Amniotic epithelial cell (primary cell): ENCODE measurements around the gene PFKL.

ENCODE experiments used
- DNase-seq: peaks from one replicate; pipeline ENCODE4 v3.0.0-alpha.2; 2010; ENCODE audit warnings: low read depth

PFKL gene

DNA sequence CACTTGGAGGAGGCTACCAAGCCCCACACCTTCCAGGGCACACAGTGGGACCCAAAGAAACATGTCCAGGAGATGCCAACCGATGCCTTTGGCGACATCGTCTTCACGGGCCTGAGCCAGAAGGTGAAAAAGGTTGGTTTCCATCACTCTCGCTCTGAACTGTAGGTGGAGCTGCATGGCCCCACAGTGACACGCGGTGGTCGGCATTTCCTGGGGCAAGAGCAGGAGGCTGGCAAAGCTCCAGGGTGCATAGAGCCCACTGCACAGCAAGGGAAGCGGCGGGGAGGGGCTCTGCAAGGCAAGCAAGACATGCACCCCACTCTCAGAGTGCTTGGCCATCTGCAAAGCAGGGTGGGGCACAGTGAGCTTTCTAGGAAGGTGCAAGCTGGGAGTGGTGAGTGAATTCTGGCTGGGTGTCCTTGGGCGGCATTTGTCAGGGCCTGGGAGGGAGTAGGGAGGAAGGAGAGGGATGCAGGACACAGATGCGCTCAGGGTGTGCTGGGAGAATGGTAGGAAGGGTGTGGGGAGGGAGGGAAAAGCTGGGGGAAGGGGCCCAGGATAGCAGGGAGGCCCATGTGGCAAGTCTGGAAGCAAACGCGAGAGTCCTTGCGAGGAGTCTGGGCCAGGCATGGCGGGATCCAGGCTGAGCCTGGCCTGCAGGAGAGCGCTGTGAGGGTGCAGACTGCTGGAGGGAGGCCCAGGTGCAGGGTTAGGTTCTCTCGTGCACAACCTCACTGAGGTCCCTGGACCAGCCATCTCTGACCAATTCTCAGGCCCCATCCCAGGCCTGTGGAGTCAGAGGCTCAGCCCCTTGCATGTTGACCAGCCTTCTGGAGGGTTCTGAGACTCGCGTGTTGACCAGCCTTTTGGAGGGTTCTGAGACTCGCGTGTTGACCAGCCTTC is 64.5 kb downstream of the PFKL start:
- DNase-seq, result no peak

DNA sequence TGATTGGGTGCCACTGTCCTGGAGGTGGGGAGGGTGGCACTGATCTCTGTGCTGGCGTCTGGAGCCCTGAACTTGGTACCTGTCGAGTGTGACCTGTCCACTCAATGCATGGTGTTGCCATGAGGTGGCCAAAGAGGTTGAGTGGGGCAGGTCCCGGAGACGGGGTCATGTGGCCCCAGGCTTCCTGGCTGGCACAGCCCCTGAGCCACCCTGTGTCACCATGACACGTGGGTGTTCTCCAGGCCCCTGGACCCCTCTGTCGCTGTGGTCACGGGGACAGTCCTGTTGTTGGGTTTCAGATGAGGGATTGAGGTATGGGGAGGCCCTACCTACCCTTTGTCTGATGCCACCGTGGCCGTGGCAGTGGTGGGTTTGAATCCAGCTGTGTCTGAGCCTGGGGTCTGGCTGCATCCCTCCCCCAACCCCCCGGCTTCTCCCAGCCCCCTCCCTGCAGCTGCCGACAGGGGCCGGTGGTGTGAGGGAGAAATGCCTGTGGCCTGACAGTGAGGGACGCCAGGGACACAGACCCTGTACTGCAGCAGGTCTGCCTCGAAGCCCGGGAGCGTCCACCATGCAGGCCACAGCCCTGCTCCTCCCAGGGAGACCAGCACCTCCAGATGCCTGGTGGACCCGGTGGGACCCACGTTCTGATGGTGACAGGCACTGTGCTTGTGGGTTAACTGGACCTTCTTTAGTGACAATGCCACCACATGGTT is 65.6 kb downstream of the PFKL start:
- no peak for DNase-seq

DNA sequence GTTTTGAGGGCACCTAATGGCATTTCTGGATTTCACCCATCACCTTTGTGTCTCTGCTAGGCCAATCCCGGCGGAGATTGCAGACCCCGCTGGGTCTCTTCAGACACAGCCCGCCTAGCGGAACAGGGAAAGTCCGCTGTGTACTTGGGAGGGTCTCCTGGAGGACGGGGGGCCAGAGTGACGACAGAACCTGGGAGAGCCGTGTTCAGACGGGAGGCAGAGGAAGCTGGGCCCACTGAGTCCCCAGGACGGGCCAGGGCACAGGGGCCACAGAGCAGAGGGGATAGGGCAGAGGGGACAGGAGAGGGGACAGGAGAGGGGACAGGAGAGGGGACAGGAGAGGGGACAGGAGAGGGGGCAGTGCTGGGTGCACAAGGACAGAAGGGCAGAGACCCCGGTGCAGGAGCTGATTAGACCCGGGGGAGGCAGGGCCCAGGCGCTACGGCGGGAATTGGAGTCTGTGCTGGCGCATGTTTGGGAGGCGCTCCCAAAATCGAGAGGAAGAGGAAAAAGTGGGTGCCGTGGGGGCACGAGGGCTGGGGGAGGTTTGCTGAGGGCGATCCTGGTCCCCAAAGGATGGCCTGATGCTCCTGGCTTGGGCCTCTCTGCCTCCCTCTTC is 66.2 kb downstream of the PFKL start:
- no peak for DNase-seq

DNA sequence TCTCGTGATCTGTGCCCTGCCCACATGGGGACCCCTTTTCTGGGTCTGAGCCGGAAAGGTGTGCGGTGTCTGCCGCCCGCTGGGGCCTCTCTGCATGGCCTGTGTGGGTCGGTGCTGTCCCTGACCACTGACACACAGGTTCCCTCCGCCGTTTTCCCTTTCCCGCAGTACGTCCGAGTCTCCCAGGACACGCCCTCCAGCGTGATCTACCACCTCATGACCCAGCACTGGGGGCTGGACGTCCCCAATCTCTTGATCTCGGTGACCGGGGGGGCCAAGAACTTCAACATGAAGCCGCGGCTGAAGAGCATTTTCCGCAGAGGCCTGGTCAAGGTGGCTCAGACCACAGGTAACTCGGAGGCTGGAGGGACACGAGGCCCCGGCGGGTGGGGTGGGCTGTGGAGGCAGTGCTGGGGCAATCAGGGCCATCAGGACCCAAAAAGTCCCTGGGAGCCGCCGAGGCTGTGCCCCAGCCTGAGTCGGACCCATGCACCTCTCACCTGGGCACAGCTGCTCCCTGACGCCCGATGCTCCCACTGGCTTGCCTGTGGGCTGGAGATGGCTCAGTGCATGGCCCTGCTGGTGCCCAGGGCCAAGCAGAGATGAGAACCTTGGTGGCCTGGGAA is 66.8 kb downstream of the PFKL start:
- DNase-seq, result no peak

DNA sequence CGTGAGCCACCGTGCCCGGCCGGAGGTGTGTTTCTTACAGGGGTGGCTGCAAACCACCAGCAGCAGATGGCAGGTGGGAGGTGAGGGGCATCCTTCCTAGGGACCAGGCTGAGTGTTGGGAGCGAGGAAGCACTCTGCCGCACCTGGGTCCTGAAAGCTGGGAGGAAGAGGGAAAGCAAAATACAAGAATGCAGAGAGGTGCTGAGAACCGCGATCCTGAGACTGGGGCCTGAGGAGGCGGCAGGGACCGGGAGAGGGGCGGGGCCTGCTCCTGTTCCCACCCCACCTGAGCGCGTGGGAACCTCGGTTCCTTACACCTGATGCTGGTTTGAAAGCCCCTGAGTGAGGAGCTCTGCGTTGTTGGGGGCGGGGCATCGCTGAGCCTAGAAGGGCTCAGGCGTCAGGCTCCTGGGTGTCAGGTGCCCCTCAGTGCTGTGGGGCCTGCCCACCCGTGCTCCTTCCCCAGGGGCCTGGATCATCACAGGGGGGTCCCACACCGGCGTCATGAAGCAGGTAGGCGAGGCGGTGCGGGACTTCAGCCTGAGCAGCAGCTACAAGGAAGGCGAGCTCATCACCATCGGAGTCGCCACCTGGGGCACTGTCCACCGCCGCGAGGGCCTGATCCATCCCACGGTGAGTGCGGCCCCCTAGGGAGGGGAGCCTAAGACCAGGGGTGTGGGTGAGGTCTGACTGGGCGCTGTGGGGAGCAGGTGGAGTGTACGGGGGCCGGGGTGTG is 69.0 kb downstream of the PFKL start:
- no peak for DNase-seq

DNA sequence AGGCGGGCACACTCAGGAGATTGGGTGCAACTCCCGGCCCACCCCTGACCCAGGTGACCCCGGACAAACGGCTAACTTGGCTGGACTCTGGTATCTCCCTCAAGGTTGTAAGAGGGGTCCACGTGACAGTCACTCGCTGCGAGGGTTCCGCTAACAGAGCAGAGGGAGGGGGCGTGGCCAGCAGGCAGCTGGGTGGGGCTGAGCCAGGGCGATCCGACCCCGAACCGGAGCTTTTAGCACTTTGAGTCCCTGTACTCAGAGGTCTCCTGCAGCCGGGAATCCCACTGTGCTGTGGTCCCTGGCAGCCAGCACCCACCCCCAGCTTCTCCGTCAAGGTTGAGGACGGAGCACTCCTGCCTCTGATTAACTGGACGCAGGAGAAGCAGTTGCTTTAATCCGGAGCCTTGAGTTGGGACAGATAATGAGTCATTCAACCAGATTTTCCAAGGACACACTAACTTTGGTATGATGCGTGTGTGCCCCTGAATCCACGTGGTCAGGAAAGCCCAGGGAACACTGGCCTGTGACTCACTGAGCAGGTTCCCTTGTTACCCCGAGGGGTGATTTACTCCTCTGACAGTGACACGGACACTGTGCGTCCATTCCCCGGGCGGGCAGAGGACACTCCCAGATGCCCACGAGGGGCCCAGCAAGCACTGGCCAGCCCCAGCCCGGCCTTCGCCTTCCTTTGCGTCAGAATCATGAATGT is 70.3 kb downstream of the PFKL start:
- DNase-seq, result peak; percentile 61

DNA sequence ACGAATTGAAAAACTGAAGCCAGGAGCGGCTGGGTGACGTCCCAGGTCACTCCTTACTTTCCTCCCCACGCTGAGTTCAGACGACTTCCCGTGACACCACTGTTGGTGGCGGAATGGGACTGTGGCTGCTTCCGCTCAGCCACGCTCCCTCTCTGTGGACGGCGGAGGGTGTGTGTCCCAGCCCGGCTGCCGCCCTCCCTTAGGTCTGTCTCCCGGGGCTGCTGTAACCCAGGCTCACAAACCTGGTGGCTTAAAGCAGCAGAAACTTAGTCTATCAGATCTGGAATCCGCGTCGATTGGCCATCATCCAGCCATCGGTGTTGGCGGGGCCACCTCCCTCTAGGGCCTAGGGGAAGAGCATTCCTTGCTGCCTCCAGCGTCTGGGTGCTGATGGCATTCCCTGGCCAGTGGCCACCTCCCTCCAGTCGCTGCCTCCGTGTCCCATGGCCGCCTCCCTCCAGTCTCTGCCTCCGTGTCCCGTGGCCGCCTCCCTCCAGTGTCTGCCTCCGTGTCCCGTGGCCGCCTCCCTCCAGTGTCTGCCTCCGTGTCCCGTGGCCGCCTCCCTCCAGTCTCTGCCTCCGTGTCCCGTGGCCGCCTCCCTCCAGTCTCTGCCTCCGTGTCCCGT is 71.0 kb downstream of the PFKL start:
- DNase-seq, result no peak

DNA sequence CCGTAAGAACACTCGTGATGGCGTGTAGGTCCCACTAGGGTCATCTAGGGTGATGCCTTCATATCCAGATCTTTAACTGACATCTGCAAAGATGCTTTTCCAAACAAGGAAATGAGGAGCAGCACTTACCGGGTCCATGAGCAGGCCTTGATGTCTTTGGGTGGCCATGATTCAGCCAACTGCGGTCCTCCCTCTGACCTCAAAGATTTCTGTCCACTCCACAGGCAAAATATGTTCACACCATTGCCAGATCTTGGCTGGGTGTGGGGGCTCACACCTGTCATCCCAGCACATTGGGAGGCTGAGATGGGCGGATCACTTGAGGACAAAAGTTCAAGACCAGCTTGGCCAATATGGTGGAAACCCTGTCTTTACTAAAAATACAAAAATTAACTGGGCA is 71.7 kb downstream of the PFKL start:
- no peak for DNase-seq

DNA sequence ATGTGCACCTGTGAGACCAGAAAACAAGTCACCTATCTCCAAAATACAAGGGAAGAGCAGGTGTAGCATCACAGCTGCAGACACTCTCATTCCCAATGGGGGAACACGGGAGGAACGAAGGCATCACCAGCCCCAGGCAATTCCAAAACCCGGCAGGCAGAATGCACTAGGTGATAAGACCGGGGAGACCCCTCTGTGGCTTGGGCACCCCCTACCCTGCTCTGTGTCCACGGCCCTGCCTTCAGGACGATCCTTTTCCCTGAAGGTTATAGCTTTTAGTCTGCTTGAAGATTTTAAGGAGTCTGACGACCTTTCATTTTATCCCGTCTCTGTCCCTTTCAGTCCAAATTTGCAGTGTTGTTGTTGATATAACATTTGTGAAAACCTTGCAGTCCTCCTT is 72.8 kb downstream of the PFKL start:
- no peak for DNase-seq

DNA sequence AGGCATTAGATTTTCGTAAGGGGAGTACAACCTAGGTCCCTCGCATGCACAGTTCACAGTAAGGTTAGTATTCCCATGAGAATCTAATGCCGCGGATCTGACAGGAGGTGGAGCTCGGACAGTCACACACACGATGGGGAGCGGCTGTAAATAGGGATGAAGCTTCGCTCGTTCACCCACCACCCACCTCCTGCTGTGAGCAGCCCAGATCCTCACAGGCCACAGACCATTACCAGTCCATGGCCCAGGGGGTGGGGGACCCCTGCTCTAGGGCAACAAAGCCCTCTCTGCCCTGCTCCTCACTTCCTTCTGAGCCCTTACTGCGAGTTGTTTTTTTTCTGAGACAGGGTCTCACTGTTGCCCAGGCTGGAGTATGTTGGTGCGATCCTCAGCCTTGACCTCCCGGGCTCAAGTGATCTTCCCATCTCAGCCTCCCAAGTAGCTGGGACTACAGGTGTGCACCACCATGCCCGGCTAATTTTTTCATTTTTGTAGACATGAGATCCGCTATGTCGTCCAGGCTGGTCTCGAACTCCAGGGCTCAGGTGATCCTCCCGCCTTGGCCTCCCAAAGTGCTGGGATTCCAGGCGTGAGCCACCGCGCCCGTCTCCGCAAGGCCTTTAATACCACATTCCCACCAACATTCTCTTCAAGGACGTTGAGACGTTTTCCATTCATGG is 74.9 kb downstream of the PFKL start:
- DNase-seq, result no peak

DNA sequence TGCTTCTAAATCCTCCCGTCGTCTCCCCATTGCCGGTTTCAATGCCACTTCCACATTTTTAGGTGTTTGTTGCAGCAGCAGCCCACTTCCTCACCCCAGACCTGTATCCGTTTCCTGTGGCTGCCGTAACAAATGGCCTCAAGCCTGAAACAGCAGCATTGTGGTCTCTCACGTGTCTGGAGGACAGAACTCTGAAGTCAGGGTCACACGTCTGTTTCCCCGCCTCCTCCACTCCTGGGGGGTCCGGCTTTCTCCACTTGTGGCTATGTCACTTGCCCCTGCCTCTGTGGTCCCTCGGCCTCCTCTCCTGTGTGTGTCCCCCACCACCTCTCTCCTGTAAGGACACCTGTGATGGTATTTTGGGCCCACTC is 75.4 kb downstream of the PFKL start:
- no peak for DNase-seq

DNA sequence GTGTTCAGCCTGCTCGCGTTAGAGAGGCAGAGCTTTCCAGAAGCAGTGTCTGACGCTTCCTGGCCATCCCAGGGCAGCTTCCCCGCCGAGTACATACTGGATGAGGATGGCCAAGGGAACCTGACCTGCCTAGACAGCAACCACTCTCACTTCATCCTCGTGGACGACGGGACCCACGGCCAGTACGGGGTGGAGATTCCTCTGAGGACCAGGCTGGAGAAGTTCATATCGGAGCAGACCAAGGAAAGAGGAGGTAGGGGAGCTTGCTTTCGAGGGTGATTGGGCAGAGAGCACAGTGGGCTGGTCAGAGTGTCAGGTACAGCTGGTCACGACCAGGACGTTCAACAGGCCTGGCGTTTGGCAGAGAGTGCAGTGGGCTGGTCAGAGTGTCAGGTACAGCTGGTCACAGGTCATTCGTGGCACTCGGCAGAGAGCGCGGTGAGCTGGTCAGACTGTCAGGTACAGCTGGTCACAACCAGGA is 75.9 kb downstream of the PFKL start:
- DNase-seq, result no peak

DNA sequence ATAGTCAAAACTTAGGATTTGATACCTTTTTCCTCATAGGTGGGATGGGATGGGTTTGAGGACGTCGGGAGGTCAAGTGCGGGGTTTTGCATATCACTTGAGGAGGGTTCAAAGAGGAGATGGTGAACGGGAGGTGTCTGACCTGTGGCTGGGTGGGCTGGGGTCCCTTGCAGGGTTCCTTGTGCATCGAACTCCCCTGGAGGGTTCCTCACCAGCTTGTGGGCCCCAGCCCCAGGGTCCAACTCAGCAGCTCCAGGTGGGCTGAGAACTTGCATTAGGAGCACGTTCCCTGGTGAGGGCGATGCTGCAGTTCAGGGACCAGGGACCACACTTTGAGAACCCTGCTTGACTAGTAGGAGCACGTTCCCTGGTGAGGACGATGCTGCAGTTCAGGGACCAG is 76.8 kb downstream of the PFKL start:
- DNase-seq, result no peak
